ENCODE results near the gene C1QA. TPM values are rescaled to one million over a fixed set of nuclear protein-coding genes. Genes with fewer than 3 reads are reported as not detected.
A peak's percentile ranks its signal among the peaks of the same experiment; 100 is the strongest.
"Not testable (repeated sequence)": the region's sequence is repeated elsewhere in the genome, so short reads cannot be mapped to it uniquely, and the experiment has no call there.

The C1QA gene
- polyA plus RNA-seq, 1 experiment: not detected

DNA sequence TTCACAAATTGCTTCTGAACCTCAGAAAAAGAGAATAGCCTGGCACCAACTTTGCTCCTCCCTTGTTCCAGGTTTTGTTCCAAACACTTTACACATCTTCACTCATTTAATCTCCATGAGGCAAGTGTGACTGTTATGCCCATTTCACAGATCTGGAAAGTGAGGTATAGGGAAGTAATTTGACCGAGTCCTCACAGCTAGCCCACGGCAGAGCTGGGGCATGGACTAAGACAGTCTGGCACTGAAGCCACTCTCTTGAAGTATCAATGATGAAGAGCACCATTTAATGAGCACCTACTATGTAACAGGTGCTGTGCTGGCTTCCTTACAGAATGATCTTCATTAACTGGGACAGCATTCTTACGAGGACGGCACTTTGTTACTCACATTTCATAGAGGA is 35.6 kb downstream of the C1QA start:
- Histone ChIP-seq H3K27me3 (ENCODE audit: control insufficient read depth, insufficient read depth, low read length) (peaks cover 34% of the 10 kb centered on the region), H3K36me3 (ENCODE audit: control insufficient read depth, insufficient read depth, low read length) (no peaks in the 10 kb centered on the region), H3K4me3 (ENCODE audit: low read depth, low read length) (no peak overlapping the region)
- POLR2A ChIA-PET: no interaction called here
- CTCF ChIA-PET: interaction anchor here (0.6 to 8.1 kb wide), 7 partner anchors 9 to 307 kb away, joined by 4 to 121 read pairs (median 21); no protein-coding TSS in a partner anchor
- no peak for DNase-seq (ENCODE audit: low read depth)
- TF ChIP-seq, protein P1, sequence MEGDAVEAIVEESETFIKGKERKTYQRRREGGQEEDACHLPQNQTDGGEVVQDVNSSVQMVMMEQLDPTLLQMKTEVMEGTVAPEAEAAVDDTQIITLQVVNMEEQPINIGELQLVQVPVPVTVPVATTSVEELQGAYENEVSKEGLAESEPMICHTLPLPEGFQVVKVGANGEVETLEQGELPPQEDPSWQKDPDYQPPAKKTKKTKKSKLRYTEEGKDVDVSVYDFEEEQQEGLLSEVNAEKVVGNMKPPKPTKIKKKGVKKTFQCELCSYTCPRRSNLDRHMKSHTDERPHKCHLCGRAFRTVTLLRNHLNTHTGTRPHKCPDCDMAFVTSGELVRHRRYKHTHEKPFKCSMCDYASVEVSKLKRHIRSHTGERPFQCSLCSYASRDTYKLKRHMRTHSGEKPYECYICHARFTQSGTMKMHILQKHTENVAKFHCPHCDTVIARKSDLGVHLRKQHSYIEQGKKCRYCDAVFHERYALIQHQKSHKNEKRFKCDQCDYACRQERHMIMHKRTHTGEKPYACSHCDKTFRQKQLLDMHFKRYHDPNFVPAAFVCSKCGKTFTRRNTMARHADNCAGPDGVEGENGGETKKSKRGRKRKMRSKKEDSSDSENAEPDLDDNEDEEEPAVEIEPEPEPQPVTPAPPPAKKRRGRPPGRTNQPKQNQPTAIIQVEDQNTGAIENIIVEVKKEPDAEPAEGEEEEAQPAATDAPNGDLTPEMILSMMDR (IDR thresholded peaks at IDR 0.05; ENCODE audit: insufficient read depth, low read depth, low read length): no peak

DNA sequence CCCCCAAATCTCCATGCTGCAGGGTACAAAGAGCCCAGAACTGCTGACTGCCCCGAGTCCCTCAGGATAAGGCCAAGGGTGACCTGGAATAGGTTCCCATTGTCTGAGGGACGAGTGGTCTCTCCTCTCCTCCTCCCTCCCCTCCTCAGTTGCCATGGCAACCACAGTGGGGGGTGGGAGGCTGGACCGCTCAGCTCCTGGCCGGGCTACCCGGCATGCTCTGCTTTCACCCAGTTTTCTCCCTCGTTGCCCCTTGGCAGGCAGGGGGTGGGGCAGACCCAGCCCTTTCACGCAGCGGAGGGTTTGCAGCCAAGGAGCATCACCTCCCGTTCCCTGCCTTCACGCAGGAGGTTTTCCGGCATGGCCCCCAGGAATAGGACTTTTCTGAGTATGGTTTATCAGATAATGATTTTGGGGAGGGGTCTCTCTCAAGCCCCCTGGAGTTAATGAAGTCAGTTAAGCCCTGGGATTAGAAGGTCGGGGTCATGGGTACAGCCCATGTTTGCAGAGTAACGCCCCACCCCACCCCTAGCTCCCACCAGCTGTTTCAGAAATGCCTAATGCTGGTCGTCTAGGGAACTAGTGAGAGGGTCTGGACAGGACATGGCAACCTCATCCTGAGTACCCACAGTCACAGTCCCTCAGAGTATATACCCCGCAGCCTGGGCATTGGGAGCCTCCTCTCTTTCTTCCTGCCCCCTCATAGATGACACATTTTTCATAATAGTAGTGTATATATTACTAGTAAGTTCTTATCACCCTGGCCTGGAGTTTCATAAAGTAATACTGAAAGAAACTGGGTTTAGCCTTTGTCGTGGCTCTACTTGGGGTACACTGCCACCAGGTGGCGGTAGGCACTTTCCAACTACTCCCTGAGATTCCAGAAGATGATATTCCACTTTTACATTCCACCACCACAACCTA is 37.3 kb downstream of the C1QA start:
- Histone ChIP-seq H3K27me3 (ENCODE audit: control insufficient read depth, insufficient read depth, low read length) (peaks cover 28% of the 10 kb centered on the region), H3K36me3 (ENCODE audit: control insufficient read depth, insufficient read depth, low read length) (no peaks in the 10 kb centered on the region), H3K4me3 (ENCODE audit: low read depth, low read length) (no peak overlapping the region)
- CTCF ChIA-PET: interaction anchor here (0.8 to 8.1 kb wide), 23 partner anchors 8 to 510 kb away, joined by 3 to 121 read pairs (median 4); no protein-coding TSS in a partner anchor
- TF ChIP-seq, protein P1 (IDR thresholded peaks at IDR 0.05; ENCODE audit: insufficient read depth, low read depth, low read length): peak; percentile 79
- no peak for DNase-seq (ENCODE audit: low read depth)
- POLR2A ChIA-PET: no interaction called here

DNA sequence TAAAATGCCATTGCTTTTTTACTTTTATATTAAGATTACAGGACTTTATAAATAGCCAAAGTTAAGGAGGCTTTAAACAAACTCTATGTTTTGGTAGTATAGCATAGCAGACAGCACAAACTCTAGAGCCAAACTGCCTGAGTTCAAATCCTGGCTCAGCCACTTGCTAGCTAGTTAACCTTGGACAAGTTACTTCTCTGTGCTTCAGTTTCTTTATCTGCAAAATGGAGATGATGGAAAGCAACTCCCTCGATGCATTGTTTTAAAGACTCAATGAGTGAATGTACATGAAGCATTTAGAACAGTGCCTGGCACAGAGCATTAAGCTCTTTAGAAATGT is 38.0 kb downstream of the C1QA start:
- H3K36me3 ChIP-seq (ENCODE audit: control insufficient read depth, insufficient read depth, low read length): no peaks in the 10 kb centered on the region
- POLR2A ChIA-PET: no interaction called here
- CTCF ChIA-PET: interaction anchor here (0.8 to 8.1 kb wide), 22 partner anchors 9 to 509 kb away, joined by 3 to 121 read pairs (median 4); partner anchors contain the start of gene C1QB
- peaks cover 28% of the 10 kb centered on the region for H3K27me3 ChIP-seq (ENCODE audit: control insufficient read depth, insufficient read depth, low read length)
- H3K4me3 ChIP-seq (ENCODE audit: low read depth, low read length): no peak overlapping the region
- DNase-seq (ENCODE audit: low read depth): no peak
- TF ChIP-seq, protein P1 (IDR thresholded peaks at IDR 0.05; ENCODE audit: insufficient read depth, low read depth, low read length): no peak

DNA sequence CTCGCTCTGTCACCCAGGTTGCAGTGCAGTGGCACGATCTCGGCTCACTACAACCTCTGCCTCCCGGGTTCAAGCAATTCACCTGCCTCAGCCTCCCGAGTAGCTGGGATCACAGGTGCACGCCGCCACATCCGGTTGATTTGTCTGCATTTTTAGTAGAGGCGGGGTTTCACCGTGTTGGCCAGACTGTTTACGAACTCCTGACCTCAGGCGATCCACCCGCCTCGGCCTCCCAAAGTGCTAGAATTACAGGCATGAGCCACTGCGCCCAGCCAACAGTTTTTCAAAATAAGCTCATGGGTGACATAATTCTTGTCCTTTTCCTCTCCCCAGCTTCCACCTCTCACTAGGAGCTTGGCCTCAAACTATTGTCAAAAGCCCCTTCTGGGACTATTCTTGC is 39.7 kb downstream of the C1QA start:
- POLR2A ChIA-PET; H3K36me3 ChIP-seq (ENCODE audit: control insufficient read depth, insufficient read depth, low read length); DNase-seq (ENCODE audit: low read depth); H3K4me3 ChIP-seq (ENCODE audit: low read depth, low read length): not testable (repeated sequence)
- CTCF ChIA-PET: interaction anchor here (0.6 to 8.1 kb wide), 8 partner anchors 13 to 288 kb away, joined by 3 to 121 read pairs (median 5); no protein-coding TSS in a partner anchor
- H3K27me3 ChIP-seq (ENCODE audit: control insufficient read depth, insufficient read depth, low read length): peaks cover 22% of the 10 kb centered on the region

DNA sequence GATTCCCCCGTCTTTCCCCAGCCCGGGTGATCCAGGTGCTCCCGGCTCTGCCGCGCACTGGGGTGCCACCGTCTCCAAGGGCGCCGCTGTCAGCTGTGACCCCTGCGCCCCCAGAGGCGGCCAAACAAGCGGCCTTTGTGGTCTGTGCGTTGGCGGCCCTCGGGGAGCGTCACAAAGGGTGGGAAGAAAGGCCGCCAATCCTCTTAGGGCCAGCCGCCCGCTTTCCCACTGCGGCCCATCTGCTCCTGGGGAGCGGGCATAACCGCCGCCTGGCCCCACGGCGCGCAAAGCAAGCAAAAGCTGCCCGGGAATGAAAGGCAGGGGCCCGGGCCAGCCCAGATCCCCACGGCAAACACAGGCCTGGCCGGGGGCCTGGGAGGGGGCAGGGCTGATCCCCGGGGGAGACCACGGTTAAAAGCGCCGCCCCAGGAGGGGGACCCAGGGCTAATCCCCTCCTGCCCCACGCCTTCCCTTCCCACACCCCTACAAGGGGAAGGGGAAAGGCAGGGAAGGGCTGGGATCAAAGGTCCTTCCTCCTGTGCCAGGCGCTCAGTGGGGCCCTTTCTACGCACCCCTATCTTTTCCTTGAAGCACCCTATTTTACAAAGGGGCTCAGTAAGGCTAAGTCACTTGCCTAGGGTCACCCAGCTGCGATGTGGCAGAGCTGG is 40.6 kb downstream of the C1QA start:
- TF ChIP-seq, protein P1 (IDR thresholded peaks at IDR 0.05; ENCODE audit: insufficient read depth, low read depth, low read length): no peak
- POLR2A ChIA-PET: interaction anchor here (0.5 to 0.6 kb wide), 2 partner anchors 257 to 334 kb away, joined by 3 to 6 read pairs; no protein-coding TSS in a partner anchor
- CTCF ChIA-PET: interaction anchor here (1.1 to 8.1 kb wide), 6 partner anchors 14 to 287 kb away, joined by 3 to 121 read pairs (median 4); no protein-coding TSS in a partner anchor
- Histone ChIP-seq H3K4me3 (ENCODE audit: low read depth, low read length) (no peak overlapping the region), H3K27me3 (ENCODE audit: control insufficient read depth, insufficient read depth, low read length) (peaks cover 16% of the 10 kb centered on the region), H3K36me3 (ENCODE audit: control insufficient read depth, insufficient read depth, low read length) (no peaks in the 10 kb centered on the region)
- no peak for DNase-seq (ENCODE audit: low read depth)
